Measurements from ENCODE around the gene LRRC61. TPM values are rescaled to one million over a fixed set of nuclear protein-coding genes. Genes with fewer than 3 reads are reported as not detected.

Gene LRRC61
- total and polyA plus RNA-seq, 3 donors from 2014 or later: 16.7 to 35.4 (median 18.4) TPM

DNA sequence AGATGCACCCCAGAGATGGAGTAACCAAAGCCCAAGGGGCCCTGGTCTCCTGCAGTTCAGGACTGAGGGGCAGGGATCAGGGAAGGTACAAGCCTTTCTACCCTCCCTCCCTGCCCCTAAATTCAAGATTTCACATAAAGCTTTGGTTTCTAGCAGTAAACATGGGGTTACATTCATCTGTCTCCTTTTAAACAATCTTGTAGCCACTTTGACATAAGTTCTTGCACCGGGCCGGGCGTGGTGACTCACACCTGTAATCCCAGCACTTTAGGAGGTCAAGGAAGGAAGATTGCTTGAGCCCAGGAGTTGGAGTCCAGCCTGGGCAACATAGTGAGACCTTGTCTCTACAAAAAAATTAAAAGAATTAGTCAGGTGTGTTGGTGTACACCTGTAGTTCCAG, 4.2 kb downstream of the LRRC61 start:
- WGBS, 2 donors: 98 to 100% methylated on average over 3 of the region's 3 CpGs
- Histone ChIP-seq H3K27me3 (no peaks in the 10 kb centered on the region), H3K4me3 (no peak overlapping the region), H3K4me1 (peaks cover 11% of the 10 kb centered on the region), H3K27ac (no peak overlapping the region), H3K9me3 (no peaks in the 10 kb centered on the region), H3K36me3 (ENCODE audit: low read depth, missing control alignments) (no peaks in the 10 kb centered on the region)
- intact Hi-C loops (cut with DNase I; ENCODE audit: low total_unique reads): no loop called here
- TF ChIP-seq POLR2A (IDR thresholded peaks at IDR 0.05): no peak
- TF ChIP-seq, protein P1, sequence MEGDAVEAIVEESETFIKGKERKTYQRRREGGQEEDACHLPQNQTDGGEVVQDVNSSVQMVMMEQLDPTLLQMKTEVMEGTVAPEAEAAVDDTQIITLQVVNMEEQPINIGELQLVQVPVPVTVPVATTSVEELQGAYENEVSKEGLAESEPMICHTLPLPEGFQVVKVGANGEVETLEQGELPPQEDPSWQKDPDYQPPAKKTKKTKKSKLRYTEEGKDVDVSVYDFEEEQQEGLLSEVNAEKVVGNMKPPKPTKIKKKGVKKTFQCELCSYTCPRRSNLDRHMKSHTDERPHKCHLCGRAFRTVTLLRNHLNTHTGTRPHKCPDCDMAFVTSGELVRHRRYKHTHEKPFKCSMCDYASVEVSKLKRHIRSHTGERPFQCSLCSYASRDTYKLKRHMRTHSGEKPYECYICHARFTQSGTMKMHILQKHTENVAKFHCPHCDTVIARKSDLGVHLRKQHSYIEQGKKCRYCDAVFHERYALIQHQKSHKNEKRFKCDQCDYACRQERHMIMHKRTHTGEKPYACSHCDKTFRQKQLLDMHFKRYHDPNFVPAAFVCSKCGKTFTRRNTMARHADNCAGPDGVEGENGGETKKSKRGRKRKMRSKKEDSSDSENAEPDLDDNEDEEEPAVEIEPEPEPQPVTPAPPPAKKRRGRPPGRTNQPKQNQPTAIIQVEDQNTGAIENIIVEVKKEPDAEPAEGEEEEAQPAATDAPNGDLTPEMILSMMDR (IDR thresholded peaks at IDR 0.05): no peak
- DNase-seq: no peak

DNA sequence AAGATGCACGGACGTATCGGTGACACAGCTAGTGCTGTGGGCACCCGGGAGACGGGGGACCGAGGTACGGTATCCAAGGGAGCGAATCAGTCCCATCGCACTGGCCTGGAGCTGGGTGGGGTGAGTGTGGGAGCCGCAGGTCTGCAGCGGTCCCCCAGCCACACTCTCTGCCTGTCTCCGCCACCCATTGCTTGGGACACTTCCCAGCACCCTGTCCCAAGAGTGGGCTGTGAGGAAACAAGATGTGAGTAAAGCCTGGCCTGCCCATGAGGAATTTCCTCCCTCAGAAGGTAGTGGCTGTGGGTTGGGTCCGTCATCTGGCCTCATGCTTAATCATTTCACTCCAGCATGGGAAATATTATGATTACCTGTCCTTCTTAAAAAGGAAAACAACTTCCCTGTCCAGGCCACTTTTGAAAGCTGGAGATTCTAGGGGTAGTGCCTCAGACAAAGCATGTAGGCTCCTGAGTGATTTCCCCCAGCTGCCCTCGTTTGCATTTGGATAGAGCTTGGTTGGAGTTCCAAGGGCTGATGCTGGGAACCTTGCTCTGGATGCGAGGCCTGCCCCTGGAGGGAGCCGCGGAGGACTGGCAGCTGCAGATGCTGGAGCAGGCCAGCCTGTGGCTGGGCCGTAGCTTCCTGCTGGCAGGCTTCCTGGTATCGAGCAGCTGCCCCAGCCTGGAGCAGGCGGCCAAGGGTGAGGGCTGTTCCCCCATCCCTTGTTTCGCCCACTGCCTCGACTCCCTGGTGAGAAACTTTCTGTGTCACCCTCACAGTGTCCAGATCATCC, 6.4 kb downstream of the LRRC61 start:
- peaks cover 2% of the 10 kb centered on the region for H3K4me1 ChIP-seq
- TF ChIP-seq, protein P1 (IDR thresholded peaks at IDR 0.05): no peak
- no peak for TF ChIP-seq POLR2A (IDR thresholded peaks at IDR 0.05)
- 74 to 83% methylated on average over 12 to 22 of the region's 22 CpGs for WGBS, 2 donors
- DNase-seq: no peak
- H3K4me3 ChIP-seq: no peak overlapping the region
- no peaks in the 10 kb centered on the region for H3K36me3 ChIP-seq (ENCODE audit: low read depth, missing control alignments)
- H3K9me3 ChIP-seq: no peaks in the 10 kb centered on the region
- no peaks in the 10 kb centered on the region for H3K27me3 ChIP-seq
- H3K27ac ChIP-seq: no peak overlapping the region
- intact Hi-C loops (cut with DNase I; ENCODE audit: low total_unique reads): no loop called here

DNA sequence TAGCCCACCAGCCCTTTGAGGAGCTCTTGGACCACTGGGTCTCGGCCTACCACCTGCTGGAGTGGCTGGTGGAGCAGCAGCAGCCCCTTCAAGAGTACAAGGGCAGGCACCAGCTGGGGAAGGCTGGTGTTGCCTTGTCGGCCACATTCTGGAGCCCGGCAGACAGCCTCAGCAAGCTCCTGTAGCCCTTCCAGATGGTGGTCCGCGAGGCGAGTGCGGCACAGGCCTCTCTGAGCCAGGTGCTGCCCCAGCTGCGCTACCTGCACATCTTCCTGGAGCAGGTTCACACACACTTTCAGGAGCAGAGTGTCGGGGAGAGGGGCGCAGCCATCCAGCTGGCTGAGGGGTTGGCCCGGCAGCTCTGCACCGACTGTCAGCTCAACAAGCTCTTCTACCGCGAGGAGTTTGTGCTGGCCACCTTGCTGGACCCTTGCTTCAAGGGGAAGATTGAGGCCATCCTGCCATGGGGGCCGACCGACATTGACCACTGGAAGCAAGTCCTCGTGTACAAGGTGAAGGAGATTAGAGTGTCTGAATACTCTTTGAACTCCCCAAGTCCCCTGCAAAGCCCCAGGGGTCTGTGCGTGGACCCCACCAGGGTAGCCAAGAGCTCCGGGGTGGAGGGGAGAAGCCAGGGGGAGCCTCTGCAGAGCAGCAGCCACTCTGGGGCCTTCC, 7.2 kb downstream of the LRRC61 start:
- no peak for TF ChIP-seq POLR2A (IDR thresholded peaks at IDR 0.05)
- TF ChIP-seq, protein P1 (IDR thresholded peaks at IDR 0.05): no peak
- no peaks in the 10 kb centered on the region for H3K4me1 ChIP-seq
- no peak for DNase-seq
- intact Hi-C loops (cut with DNase I; ENCODE audit: low total_unique reads): no loop called here
- H3K36me3 ChIP-seq (ENCODE audit: low read depth, missing control alignments): no peaks in the 10 kb centered on the region
- 93% methylated on average over 19 of the region's 19 CpGs; no CpG with 5 or more reads in 1 of the 2 donors for WGBS, 2 donors
- no peaks in the 10 kb centered on the region for H3K9me3 ChIP-seq
- H3K4me3 ChIP-seq: no peak overlapping the region
- no peak overlapping the region for H3K27ac ChIP-seq
- no peaks in the 10 kb centered on the region for H3K27me3 ChIP-seq

DNA sequence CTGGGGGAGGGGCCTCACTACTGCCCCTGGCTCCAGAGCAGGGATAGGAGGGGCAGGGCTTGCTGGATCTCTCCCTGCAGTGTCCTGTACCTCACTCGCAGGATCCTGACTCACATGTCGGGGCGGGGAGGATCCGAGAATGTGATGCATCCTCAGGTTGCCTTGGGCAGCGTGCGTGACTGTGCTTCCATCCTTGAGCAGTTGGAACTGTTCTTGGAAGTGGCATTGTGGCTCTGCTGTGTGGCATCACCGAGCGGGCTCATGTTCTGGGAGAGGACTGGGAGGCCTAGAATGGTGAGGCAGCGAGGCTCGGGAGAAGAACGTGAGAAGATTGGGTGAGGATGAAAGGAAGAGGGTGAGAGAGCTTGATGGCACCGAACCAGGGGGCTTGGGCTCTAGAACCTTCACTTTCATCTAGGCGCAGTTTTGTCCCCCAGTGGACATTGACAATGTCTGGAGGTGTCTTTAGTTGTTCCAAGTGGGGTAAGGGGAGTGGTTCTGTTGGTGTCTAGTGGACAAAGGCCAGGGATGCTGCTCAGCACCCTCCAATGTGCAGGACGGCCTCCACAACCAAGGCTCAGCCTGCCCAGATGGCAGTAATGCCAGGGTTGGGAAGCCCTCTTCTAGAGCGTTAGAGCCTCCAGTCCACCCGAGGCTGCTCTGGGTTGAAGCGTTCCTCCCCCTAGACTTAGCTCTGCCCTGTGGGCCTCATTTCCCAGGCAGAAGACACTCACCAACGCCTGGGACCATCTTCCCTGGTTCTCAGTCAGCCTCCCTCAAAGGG, 9.9 kb downstream of the LRRC61 start:
- Histone ChIP-seq H3K27me3 (no peaks in the 10 kb centered on the region), H3K36me3 (ENCODE audit: low read depth, missing control alignments) (no peaks in the 10 kb centered on the region), H3K9me3 (no peaks in the 10 kb centered on the region), H3K4me3 (no peak overlapping the region), H3K27ac (no peak overlapping the region), H3K4me1 (peaks cover 4% of the 10 kb centered on the region)
- WGBS, 2 donors: 94 to 96% methylated on average over 18 of the region's 18 CpGs
- no peak for DNase-seq
- TF ChIP-seq, protein P1 (IDR thresholded peaks at IDR 0.05): no peak
- TF ChIP-seq POLR2A (IDR thresholded peaks at IDR 0.05): no peak
- intact Hi-C loops (cut with DNase I; ENCODE audit: low total_unique reads): no loop called here
